Small intestine (tissue), 7 donors: ENCODE data around the gene TNFRSF8. TPM values are rescaled to one million over a fixed set of nuclear protein-coding genes. Genes with fewer than 3 reads are reported as not detected.
"Not testable (repeated sequence)": the region's sequence is repeated elsewhere in the genome, so short reads cannot be mapped to it uniquely, and the experiment has no call there.

Source experiments
- DNase-seq, 2 donors: peaks; one replicate each; pipeline versions ENCODE4 v3.0.0 to v3.0.0-alpha.2; 2013
- FAIRE-seq: peaks from 2 replicates; lab custom pipeline; 2012; peaks lifted over from hg19 to GRCh38; lab: Jason Lieb, UNC
- H3K27ac ChIP-seq, 3 donors: one replicate each; pipeline ENCODE4 v1.5.1; 2013; ENCODE audit warnings: low read length in 2 of 3, mild to moderate bottlenecking in 2 of 3, control low read depth in 1 of 3, inconsistent platforms in 1 of 3, low read depth in 1 of 3, moderate library complexity in 1 of 3
- H3K27me3 ChIP-seq, 3 donors: one replicate each; pipeline ENCODE4 v1.6.1; 2013; ENCODE audit warnings: low read length in 3 of 3, inconsistent platforms in 1 of 3; ENCODE audit not compliant: control insufficient read depth in 3 of 3, insufficient read depth in 3 of 3
- H3K36me3 ChIP-seq, 3 donors: one replicate each; pipeline ENCODE4 v1.6.1; 2013; ENCODE audit warnings: low read length in 3 of 3, inconsistent platforms in 1 of 3, low read depth in 1 of 3, mild to moderate bottlenecking in 1 of 3, moderate library complexity in 1 of 3; ENCODE audit not compliant: control insufficient read depth in 3 of 3, insufficient read depth in 2 of 3
- H3K4me1 ChIP-seq, 3 donors: one replicate each; pipeline ENCODE4 v1.6.1; 2013; ENCODE audit warnings: low read length in 2 of 3, inconsistent platforms in 1 of 3, low read depth in 1 of 3, mild to moderate bottlenecking in 1 of 3, moderate library complexity in 1 of 3; ENCODE audit not compliant: control insufficient read depth in 3 of 3, insufficient read depth in 2 of 3
- H3K4me3 ChIP-seq, 3 donors: one replicate each; pipeline ENCODE4 v1.5.1; 2013; ENCODE audit warnings: low read length in 3 of 3, control low read depth in 1 of 3, inconsistent platforms in 1 of 3, low read depth in 1 of 3, mild to moderate bottlenecking in 1 of 3, moderate library complexity in 1 of 3
- H3K9me3 ChIP-seq, 2 donors: one replicate each; pipeline ENCODE4 v1.6.1; 2013; ENCODE audit warnings: low read depth in 1 of 2, low read length in 1 of 2; ENCODE audit not compliant: control insufficient read depth in 2 of 2, insufficient read depth in 1 of 2
- WGBS, 3 donors: extraction: QIAGEN DNeasy Blood & Tissue Kit; methylation state at CpG; one replicate each; pipeline ENCODE4 v1.1.7; 2013; 5-methylcytosine and 5-hydroxymethylcytosine counted together
- polyA plus RNA-seq, 4 donors: library from polyadenylated mRNA; stranded (reverse) in 3 of 4; unstranded in 1 of 4; fragments of 200-250 nt in 3 of 4; fragments of 120-200 nt in 1 of 4; gene quantifications; one replicate each; pipeline versions ENCODE4 v1.2.1 to v1.2.3, GENCODE V29; 2013
- donor health status: healthy with polysubstance abuse.
- donor health status: control.
- donor health status: control.
- donor health status: Bipolar disorder and iron deficiency.
- donor health status: healthy.

The TNFRSF8 gene
- polyA plus RNA-seq, 4 donors = 0.10 to 2.1 (median 0.54) TPM; not detected in 1

GRCh38 chr1:12044187-12044877 is 18.8 kb upstream of the TNFRSF8 start:
- not testable (repeated sequence) for H3K4me3 ChIP-seq, H3K36me3 ChIP-seq, H3K4me1 ChIP-seq, H3K27ac ChIP-seq, H3K27me3 ChIP-seq, FAIRE-seq, H3K9me3 ChIP-seq
- DNase-seq = peak in 1 of 2 donors; percentile 28
- 32 to 53% (median 34%) methylated on average over 15 of the region's 15 CpGs for WGBS, 3 donors

GRCh38 chr1:12046749-12047119 is 16.4 kb upstream of the TNFRSF8 start:
- Histone ChIP-seq H3K4me3 (no peak overlapping the region), H3K27me3 (peaks cover 0 to 3% (median 0%) of the 10 kb centered on the region in 3 donors), H3K36me3 (no peaks in the 10 kb centered on the region), H3K9me3 (no peaks in the 10 kb centered on the region), H3K4me1 (peaks cover 0 to 4% (median 0%) of the 10 kb centered on the region in 3 donors), H3K27ac (no peak overlapping the region)
- WGBS, 3 donors = 49 to 80% (median 72%) methylated on average over 5 to 6 of the region's 6 CpGs
- DNase-seq (no peak), FAIRE-seq (no peak)

- no peak overlapping the region for H3K4me3 ChIP-seq
- no peaks in the 10 kb centered on the region for H3K9me3 ChIP-seq
- no peak overlapping the region for H3K27ac ChIP-seq
- DNase-seq (no peak), FAIRE-seq (no peak)
- H3K36me3 ChIP-seq = no peaks in the 10 kb centered on the region
- H3K27me3 ChIP-seq = peaks cover 0 to 3% (median 0%) of the 10 kb centered on the region in 3 donors
- H3K4me1 ChIP-seq = peaks cover 0 to 10% (median 0%) of the 10 kb centered on the region in 3 donors
- WGBS, 3 donors = 51 to 60% (median 56%) methylated on average over 18 of the region's 18 CpGs
Measured at GRCh38 chr1:12047120-12047876, 15.8 kb upstream of the TNFRSF8 start.

- H3K4me3 ChIP-seq = no peak overlapping the region
- no peaks in the 10 kb centered on the region for H3K36me3 ChIP-seq
- H3K27me3 ChIP-seq = peaks cover 0 to 3% (median 0%) of the 10 kb centered on the region in 3 donors
- H3K4me1 ChIP-seq = peaks cover 0 to 18% (median 0%) of the 10 kb centered on the region in 3 donors
- no peak for DNase-seq
- no peak for FAIRE-seq
- H3K9me3 ChIP-seq = no peaks in the 10 kb centered on the region
- WGBS, 3 donors = 53 to 68% (median 66%) methylated on average over 2 of the region's 2 CpGs
- H3K27ac ChIP-seq = no peak overlapping the region
Measured at GRCh38 chr1:12048372-12048771, 14.7 kb upstream of the TNFRSF8 start.

GRCh38 chr1:12049616-12050015 is 13.5 kb upstream of the TNFRSF8 start:
- H3K27me3 ChIP-seq = peaks cover 0 to 3% (median 0%) of the 10 kb centered on the region in 3 donors
- DNase-seq = no peak
- H3K4me3 ChIP-seq = no peak overlapping the region
- no peak overlapping the region for H3K27ac ChIP-seq
- WGBS, 3 donors = 55 to 70% (median 59%) methylated on average over 4 of the region's 4 CpGs
- no peak for FAIRE-seq
- no peaks in the 10 kb centered on the region for H3K36me3 ChIP-seq
- peaks cover 0 to 24% (median 0%) of the 10 kb centered on the region in 3 donors for H3K4me1 ChIP-seq
- H3K9me3 ChIP-seq = no peaks in the 10 kb centered on the region

GRCh38 chr1:12051361-12051760 is 11.7 kb upstream of the TNFRSF8 start:
- FAIRE-seq (no peak), DNase-seq (no peak)
- H3K9me3 ChIP-seq = no peaks in the 10 kb centered on the region
- H3K27me3 ChIP-seq = peaks cover 0 to 3% (median 0%) of the 10 kb centered on the region in 3 donors
- no peaks in the 10 kb centered on the region for H3K36me3 ChIP-seq
- 100% methylated on average over 1 of the region's 1 CpG for WGBS, 3 donors
- no peak overlapping the region for H3K27ac ChIP-seq
- H3K4me3 ChIP-seq = no peak overlapping the region
- peaks cover 0 to 24% (median 0%) of the 10 kb centered on the region in 3 donors for H3K4me1 ChIP-seq

- WGBS, 3 donors = 5 to 14% (median 6%) methylated on average over 9 of the region's 9 CpGs
- FAIRE-seq (no peak), DNase-seq (peak; percentile 37 to 72)
- Histone ChIP-seq H3K27ac (no peak overlapping the region), H3K9me3 (no peaks in the 10 kb centered on the region), H3K27me3 (peaks cover 0 to 3% (median 0%) of the 10 kb centered on the region in 3 donors), H3K4me1 (peaks cover 0 to 24% (median 0%) of the 10 kb centered on the region in 3 donors), H3K36me3 (no peaks in the 10 kb centered on the region), H3K4me3 (no peak overlapping the region)
Measured at GRCh38 chr1:12052008-12052573, 11.0 kb upstream of the TNFRSF8 start.

GRCh38 chr1:12052997-12053686 is 10.0 kb upstream of the TNFRSF8 start:
- H3K36me3 ChIP-seq = no peaks in the 10 kb centered on the region
- no peaks in the 10 kb centered on the region for H3K27me3 ChIP-seq
- no peak overlapping the region for H3K27ac ChIP-seq
- H3K9me3 ChIP-seq = no peaks in the 10 kb centered on the region
- 80 to 88% (median 81%) methylated on average over 14 of the region's 14 CpGs for WGBS, 3 donors
- DNase-seq (no peak), FAIRE-seq (no peak)
- no peak overlapping the region for H3K4me3 ChIP-seq
- H3K4me1 ChIP-seq = peaks cover 0 to 24% (median 0%) of the 10 kb centered on the region in 3 donors
